K562 (cell line): ENCODE data around the gene PRSS1. TPM values are rescaled to one million over a fixed set of nuclear protein-coding genes. Genes with fewer than 3 reads are reported as not detected.

Experiments used
- CCNT2 ChIP-seq: IDR thresholded peaks from 2 replicates; pipeline ENCODE4 v1.6.1; 2011; ENCODE audit warnings: borderline replicate concordance, low read depth, mild to moderate bottlenecking, moderate library complexity, mixed read lengths, low read length; ENCODE audit not compliant: insufficient read length; ENCODE audit errors: extremely low read depth
- CXXC5 ChIP-seq: fragments of 250-450 bp; sonication (Bioruptor Pico); IDR thresholded peaks from 2 replicates; pipeline ENCODE4 v1.8.0; 2022; ENCODE audit warnings: inconsistent platforms, mild to moderate bottlenecking, moderate library complexity
- FOXJ2 ChIP-seq: fragments of 200-800 bp; sonication (Bioruptor generic); IDR thresholded peaks from 2 replicates; pipeline ENCODE4 v1.6.1; 2016; ENCODE audit warnings: missing genetic modification characterization, missing compliant biosample characterization
- GATAD2B ChIP-seq: fragments of 450-650 bp; IDR thresholded peaks from 2 replicates; pipeline ENCODE4 v1.6.1; 2017; ENCODE audit warnings: mild to moderate bottlenecking, borderline replicate concordance
- HMG20B ChIP-seq: fragments of 250-450 bp; sonication (Bioruptor Pico); IDR thresholded peaks from 2 replicates; pipeline ENCODE4 v1.5.0; 2021; ENCODE audit warnings: mild to moderate bottlenecking
- ILF3 ChIP-seq: fragments of 450-650 bp; IDR thresholded peaks from 2 replicates; pipeline ENCODE4 v1.6.1; 2018; ENCODE audit warnings: antibody characterized with exemption, mild to moderate bottlenecking, moderate library complexity, borderline replicate concordance
- PRPF4 ChIP-seq: fragments of 200-400 bp; formaldehyde crosslinking; IDR thresholded peaks from one replicate; pipeline ENCODE4 v1.6.1; 2017; ENCODE audit warnings: low read length, low read depth, mild to moderate bottlenecking; ENCODE audit not compliant: insufficient read depth, poor library complexity, severe bottlenecking
- ZNF134 ChIP-seq: fragments of 250-450 bp; sonication (Bioruptor Pico); conservative IDR thresholded peaks from 2 replicates; pipeline ENCODE4 v1.4.0; 2020
- ZNF184 ChIP-seq: sonication (generic); formaldehyde crosslinking; IDR thresholded peaks from 2 replicates; pipeline ENCODE4 v1.5.0; 2020; ENCODE audit warnings: missing genetic modification reagents
- ZNF239 ChIP-seq: fragments of 250-450 bp; sonication (Bioruptor Pico); IDR thresholded peaks from 2 replicates; pipeline ENCODE4 v1.4.0; 2020; ENCODE audit warnings: mild to moderate bottlenecking
- ZNF384 ChIP-seq: IDR thresholded peaks from 2 replicates; pipeline ENCODE4 v1.6.1; 2012; ENCODE audit warnings: low read depth, low read length, improper control_type of control experiment
- polyA plus RNA-seq, 8 experiments: library from polyadenylated mRNA; depleted of rRNA in 4 of 8; stranded (reverse) in 5 of 8; unstranded in 3 of 8; fragments of >200 nt; fragmentation: Nextera tagmentation in 2 of 8; fragmentation: Illumina TruSeq in 1 of 8; extraction: Ambion mirVana in 2 of 8; extraction: Trizol in 1 of 8; gene quantifications; 2 replicates each; pipeline versions ENCODE4 v1.2.1 to v1.2.3, GENCODE V29; 2011 to 2014; ENCODE audit warnings: inconsistent platforms in 1 of 8, missing spikeins in 1 of 8
- total RNA-seq, 7 experiments: library from RNA; depleted of rRNA in 6 of 7; stranded (reverse); fragments of >200 nt in 6 of 7; fragmentation: Illumina TruSeq in 2 of 7; extraction: Trizol in 2 of 7; gene quantifications; 2 replicates each; pipeline versions ENCODE4 v1.2.1 to v1.2.3, GENCODE V29; 2011 to 2021; ENCODE audit warnings: low replicate concordance in 1 of 7
- TF ChIP-seq, protein P1 (sequence below): sonication (generic); formaldehyde crosslinking; IDR thresholded peaks from 2 replicates; pipeline ENCODE4 v1.9.0; 2022; ENCODE audit warnings: mild to moderate bottlenecking, missing genetic modification reagents
- TF ChIP-seq, protein P2 (sequence below): fragments of 450-650 bp; IDR thresholded peaks from 2 replicates; pipeline ENCODE4 v1.7.1; 2018; ENCODE audit warnings: mild to moderate bottlenecking, low read depth; ENCODE audit not compliant: partially characterized antibody
- TF ChIP-seq, protein P3 (sequence below): fragments of 450-650 bp; IDR thresholded peaks from 2 replicates; pipeline ENCODE4 v1.6.1; 2017; ENCODE audit warnings: antibody characterized with exemption, mild to moderate bottlenecking
- TF ChIP-seq, protein P4 (sequence below): sonication (generic); formaldehyde crosslinking; IDR thresholded peaks from 2 replicates; pipeline ENCODE4 v1.9.0; 2022; ENCODE audit warnings: mild to moderate bottlenecking, missing genetic modification reagents
- TF ChIP-seq, protein P5 (sequence below): fragments of 250-450 bp; sonication (Bioruptor Pico); IDR thresholded peaks from 2 replicates; pipeline ENCODE4 v1.6.1; 2021; ENCODE audit warnings: mild to moderate bottlenecking

The PRSS1 gene
- total and polyA plus RNA-seq, 9 of the 15 experiments (the other 6 are each of a cell fraction or from before 2014, with no cell fraction given) = 0.07 to 6.6 (median 0.20) TPM; not detected in 6

DNA sequence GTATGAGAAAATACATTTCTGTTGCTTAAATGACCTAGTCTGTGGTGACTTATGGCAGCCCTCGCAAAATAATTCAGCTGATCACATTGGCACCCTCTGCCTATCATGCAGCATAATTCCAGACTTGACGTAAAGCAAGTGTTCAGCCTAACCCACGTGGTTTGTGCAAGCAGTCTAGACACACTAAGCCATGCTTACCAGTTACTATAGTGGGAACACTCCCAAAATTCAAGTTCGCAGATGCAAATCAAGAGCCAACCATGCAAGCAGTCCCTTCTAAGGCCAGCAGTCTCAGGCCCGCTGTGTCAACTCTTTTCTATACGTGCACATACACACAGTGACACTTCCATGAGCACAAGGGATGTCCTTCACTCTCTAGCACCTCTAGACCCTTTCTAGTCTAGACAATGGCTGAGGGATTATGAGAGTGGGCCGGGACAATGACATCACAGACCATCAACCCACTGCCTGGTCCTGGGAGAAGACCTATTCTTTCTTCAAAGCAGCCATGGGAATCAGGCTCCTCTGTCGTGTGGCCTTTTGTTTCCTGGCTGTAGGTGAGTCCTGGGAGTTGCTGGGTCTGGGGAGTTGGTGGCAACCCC, 29.0 kb upstream of the PRSS1 start (continued):
- no peak for TF ChIP-seq ZNF384
- no peak for TF ChIP-seq GATAD2B
- no peak for TF ChIP-seq HMG20B
- TF ChIP-seq FOXJ2 = no peak
- no peak for TF ChIP-seq ZNF134
- no peak for TF ChIP-seq CXXC5 (CRISPR knock-in tag)
- TF ChIP-seq, protein P1, sequence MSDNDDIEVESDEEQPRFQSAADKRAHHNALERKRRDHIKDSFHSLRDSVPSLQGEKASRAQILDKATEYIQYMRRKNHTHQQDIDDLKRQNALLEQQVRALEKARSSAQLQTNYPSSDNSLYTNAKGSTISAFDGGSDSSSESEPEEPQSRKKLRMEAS (CRISPR knock-in tag) = peak; percentile 55; the same call in 1 of the 2 replicates
- TF ChIP-seq PRPF4 = no peak
- TF ChIP-seq, protein P2, sequence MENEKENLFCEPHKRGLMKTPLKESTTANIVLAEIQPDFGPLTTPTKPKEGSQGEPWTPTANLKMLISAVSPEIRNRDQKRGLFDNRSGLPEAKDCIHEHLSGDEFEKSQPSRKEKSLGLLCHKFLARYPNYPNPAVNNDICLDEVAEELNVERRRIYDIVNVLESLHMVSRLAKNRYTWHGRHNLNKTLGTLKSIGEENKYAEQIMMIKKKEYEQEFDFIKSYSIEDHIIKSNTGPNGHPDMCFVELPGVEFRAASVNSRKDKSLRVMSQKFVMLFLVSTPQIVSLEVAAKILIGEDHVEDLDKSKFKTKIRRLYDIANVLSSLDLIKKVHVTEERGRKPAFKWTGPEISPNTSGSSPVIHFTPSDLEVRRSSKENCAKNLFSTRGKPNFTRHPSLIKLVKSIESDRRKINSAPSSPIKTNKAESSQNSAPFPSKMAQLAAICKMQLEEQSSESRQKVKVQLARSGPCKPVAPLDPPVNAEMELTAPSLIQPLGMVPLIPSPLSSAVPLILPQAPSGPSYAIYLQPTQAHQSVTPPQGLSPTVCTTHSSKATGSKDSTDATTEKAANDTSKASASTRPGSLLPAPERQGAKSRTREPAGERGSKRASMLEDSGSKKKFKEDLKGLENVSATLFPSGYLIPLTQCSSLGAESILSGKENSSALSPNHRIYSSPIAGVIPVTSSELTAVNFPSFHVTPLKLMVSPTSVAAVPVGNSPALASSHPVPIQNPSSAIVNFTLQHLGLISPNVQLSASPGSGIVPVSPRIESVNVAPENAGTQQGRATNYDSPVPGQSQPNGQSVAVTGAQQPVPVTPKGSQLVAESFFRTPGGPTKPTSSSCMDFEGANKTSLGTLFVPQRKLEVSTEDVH = no peak
- TF ChIP-seq ZNF184 (CRISPR knock-in tag) = no peak
- TF ChIP-seq ILF3 = no peak
- no peak for TF ChIP-seq ZNF239 (CRISPR knock-in tag)
- TF ChIP-seq, protein P3, sequence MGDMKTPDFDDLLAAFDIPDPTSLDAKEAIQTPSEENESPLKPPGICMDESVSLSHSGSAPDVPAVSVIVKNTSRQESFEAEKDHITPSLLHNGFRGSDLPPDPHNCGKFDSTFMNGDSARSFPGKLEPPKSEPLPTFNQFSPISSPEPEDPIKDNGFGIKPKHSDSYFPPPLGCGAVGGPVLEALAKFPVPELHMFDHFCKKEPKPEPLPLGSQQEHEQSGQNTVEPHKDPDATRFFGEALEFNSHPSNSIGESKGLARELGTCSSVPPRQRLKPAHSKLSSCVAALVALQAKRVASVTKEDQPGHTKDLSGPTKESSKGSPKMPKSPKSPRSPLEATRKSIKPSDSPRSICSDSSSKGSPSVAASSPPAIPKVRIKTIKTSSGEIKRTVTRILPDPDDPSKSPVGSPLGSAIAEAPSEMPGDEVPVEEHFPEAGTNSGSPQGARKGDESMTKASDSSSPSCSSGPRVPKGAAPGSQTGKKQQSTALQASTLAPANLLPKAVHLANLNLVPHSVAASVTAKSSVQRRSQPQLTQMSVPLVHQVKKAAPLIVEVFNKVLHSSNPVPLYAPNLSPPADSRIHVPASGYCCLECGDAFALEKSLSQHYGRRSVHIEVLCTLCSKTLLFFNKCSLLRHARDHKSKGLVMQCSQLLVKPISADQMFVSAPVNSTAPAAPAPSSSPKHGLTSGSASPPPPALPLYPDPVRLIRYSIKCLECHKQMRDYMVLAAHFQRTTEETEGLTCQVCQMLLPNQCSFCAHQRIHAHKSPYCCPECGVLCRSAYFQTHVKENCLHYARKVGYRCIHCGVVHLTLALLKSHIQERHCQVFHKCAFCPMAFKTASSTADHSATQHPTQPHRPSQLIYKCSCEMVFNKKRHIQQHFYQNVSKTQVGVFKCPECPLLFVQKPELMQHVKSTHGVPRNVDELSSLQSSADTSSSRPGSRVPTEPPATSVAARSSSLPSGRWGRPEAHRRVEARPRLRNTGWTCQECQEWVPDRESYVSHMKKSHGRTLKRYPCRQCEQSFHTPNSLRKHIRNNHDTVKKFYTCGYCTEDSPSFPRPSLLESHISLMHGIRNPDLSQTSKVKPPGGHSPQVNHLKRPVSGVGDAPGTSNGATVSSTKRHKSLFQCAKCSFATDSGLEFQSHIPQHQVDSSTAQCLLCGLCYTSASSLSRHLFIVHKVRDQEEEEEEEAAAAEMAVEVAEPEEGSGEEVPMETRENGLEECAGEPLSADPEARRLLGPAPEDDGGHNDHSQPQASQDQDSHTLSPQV = no peak
- TF ChIP-seq, protein P4, sequence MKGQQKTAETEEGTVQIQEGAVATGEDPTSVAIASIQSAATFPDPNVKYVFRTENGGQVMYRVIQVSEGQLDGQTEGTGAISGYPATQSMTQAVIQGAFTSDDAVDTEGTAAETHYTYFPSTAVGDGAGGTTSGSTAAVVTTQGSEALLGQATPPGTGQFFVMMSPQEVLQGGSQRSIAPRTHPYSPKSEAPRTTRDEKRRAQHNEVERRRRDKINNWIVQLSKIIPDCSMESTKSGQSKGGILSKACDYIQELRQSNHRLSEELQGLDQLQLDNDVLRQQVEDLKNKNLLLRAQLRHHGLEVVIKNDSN (CRISPR knock-in tag) = peak; percentile 50; the same call in 1 of the 2 replicates
- TF ChIP-seq CCNT2 = no peak
- TF ChIP-seq, protein P5, sequence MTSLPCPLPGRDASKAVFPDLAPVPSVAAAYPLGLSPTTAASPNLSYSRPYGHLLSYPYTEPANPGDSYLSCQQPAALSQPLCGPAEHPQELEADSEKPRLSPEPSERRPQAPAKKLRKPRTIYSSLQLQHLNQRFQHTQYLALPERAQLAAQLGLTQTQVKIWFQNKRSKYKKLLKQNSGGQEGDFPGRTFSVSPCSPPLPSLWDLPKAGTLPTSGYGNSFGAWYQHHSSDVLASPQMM = no peak
